ENCODE results near the gene RXRB.

DNA sequence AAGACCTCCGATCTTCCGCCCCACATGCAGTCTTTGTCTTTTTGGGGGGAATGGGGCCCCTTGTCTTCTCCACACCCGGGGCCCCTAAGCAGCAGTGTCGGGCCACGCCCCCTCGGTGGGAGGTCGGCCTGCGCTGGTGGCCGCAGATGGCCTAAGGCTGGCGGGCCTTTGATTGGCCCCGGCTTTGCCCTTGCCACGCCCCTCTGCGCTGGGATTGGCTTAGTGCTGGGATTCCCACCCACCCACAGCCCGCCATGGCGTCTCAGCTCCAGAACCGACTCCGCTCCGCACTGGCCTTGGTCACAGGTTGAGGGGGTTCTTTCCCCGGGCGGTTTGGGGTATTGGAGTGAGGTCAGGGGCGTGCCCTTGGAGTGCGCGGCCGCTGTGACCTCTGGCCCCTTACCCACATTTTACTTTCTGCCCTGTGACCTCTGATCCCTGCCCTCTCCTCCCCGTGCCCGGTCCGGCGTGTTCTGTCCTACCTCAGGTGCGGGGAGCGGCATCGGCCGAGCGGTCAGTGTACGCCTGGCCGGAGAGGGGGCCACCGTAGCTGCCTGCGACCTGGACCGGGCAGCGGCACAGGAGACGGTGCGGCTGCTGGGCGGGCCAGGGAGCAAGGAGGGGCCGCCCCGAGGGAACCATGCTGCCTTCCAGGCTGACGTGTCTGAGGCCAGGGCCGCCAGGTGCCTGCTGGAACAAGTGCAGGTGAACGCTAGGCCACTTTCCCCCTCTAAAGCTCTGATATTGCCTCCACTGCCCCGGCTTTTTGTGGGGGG is 4.1 kb upstream of the RXRB start, which contains the start of gene HSD17B8:
- TF ChIP-seq POLR2A (IDR thresholded peaks at IDR 0.05; ENCODE audit: low read length) = peak; percentile 59
- TF ChIP-seq GATA1 (IDR thresholded peaks at IDR 0.05; ENCODE audit: low read depth, low read length) = no peak
